Type B pancreatic cell (in vitro differentiated cells): ENCODE data around the gene NCAPH2. TPM values are rescaled to one million over a fixed set of nuclear protein-coding genes. Genes with fewer than 3 reads are reported as not detected.

Experiments
- DNase-seq: peaks from one replicate; pipeline ENCODE4 v3.0.0; 2021; ENCODE audit warnings: mixed read lengths; ENCODE audit not compliant: unreplicated experiment; ENCODE audit errors: extremely low spot score
- H3K27ac Mint-ChIP-seq: 2 replicates; pipeline ENCODE4 v1.8.0; 2021; ENCODE audit warnings: mild to moderate bottlenecking, mixed read lengths
- H3K27me3 Mint-ChIP-seq: 2 replicates; pipeline ENCODE4 v1.8.0; 2021; ENCODE audit warnings: mixed read lengths
- H3K36me3 Mint-ChIP-seq: 2 replicates; pipeline ENCODE4 v1.8.0; 2021; ENCODE audit warnings: mixed read lengths
- H3K4me1 Mint-ChIP-seq: one replicate; pipeline ENCODE4 v1.8.0; 2021; ENCODE audit warnings: mixed read lengths; ENCODE audit not compliant: unreplicated experiment
- H3K4me3 Mint-ChIP-seq: 2 replicates; pipeline ENCODE4 v1.8.0; 2021; ENCODE audit warnings: mild to moderate bottlenecking, mixed read lengths
- H3K9me3 Mint-ChIP-seq: 2 replicates; pipeline ENCODE4 v1.8.0; 2021; ENCODE audit warnings: mixed read lengths
- CTCF ChIP-seq: fragments of 200-600 bp; sonication (generic); conservative IDR thresholded peaks from 2 replicates; pipeline ENCODE4 v1.5.0; 2021; ENCODE audit warnings: antibody characterized with exemption, mild to moderate bottlenecking
- total RNA-seq: library from RNA; stranded (reverse); gene quantifications from 2 replicates; pipeline ENCODE4 v1.2.1, GENCODE V29; 2021; ENCODE audit warnings: low replicate concordance

Gene NCAPH2
- total RNA-seq, 1 donor from 2014 or later = 75.2 TPM

GRCh38 chr22:50489363-50490243, 18.4 kb upstream of the NCAPH2 start:
- DNase-seq = no peak
- Mint-ChIP-seq H3K27me3 (peaks cover 12% of the 10 kb centered on the region), H3K36me3 (no peaks in the 10 kb centered on the region), H3K4me3 (no peak overlapping the region), H3K9me3 (no peaks in the 10 kb centered on the region), H3K27ac (no peak overlapping the region), H3K4me1 (peaks cover 9% of the 10 kb centered on the region)
- no peak for TF ChIP-seq CTCF

DNA sequence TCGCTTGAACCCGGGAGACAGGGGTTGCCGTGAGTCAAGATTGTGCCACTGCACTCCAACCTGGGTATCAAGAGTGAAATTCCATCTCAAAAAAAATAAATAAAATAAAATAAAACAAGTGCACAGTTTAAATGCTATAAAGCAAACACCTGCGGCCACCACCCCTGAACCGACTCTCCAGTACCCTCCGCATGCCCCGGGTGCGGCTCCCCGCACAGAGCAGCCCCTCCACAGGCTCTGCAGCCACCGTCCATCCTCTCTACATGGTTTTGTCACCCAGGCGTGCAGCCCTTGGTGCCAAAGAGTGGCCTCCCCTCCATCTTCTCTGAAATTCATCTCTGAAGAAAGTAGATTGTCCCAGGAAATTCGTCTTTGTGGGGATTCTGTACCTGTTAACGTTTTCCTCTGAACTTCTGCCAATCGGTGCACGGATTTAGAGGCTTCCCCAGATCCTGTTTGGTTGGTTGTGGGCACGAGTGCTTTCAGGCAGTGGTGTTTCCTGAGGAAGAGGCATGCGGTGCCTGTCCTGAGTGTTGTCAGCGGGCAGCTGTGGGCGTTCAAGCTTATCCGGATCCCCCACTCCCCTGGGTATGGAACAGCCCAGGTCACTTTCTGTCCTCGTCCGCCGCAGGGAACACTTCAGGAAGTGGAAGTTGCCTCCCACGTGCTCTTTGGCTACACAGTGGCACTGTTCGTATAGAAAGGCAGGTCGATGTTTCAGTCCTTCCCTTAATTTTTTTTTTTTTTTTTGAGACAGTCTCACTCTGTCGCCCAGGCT, 17.3 kb upstream of the NCAPH2 start:
- TF ChIP-seq CTCF = no peak
- peaks cover 11% of the 10 kb centered on the region for H3K27me3 Mint-ChIP-seq
- peaks cover 9% of the 10 kb centered on the region for H3K4me1 Mint-ChIP-seq
- DNase-seq = no peak
- no peak overlapping the region for H3K4me3 Mint-ChIP-seq
- no peaks in the 10 kb centered on the region for H3K9me3 Mint-ChIP-seq
- no peak overlapping the region for H3K27ac Mint-ChIP-seq
- no peaks in the 10 kb centered on the region for H3K36me3 Mint-ChIP-seq

- no peaks in the 10 kb centered on the region for H3K36me3 Mint-ChIP-seq
- no peak for DNase-seq
- peaks cover 13% of the 10 kb centered on the region for H3K4me1 Mint-ChIP-seq
- H3K9me3 Mint-ChIP-seq = no peaks in the 10 kb centered on the region
- H3K4me3 Mint-ChIP-seq = no peak overlapping the region
- H3K27ac Mint-ChIP-seq = no peak overlapping the region
- no peak for TF ChIP-seq CTCF
- H3K27me3 Mint-ChIP-seq = no peaks in the 10 kb centered on the region
These were observed 10.9 kb upstream of the NCAPH2 start for GRCh38 chr22:50497093-50497492.

DNA sequence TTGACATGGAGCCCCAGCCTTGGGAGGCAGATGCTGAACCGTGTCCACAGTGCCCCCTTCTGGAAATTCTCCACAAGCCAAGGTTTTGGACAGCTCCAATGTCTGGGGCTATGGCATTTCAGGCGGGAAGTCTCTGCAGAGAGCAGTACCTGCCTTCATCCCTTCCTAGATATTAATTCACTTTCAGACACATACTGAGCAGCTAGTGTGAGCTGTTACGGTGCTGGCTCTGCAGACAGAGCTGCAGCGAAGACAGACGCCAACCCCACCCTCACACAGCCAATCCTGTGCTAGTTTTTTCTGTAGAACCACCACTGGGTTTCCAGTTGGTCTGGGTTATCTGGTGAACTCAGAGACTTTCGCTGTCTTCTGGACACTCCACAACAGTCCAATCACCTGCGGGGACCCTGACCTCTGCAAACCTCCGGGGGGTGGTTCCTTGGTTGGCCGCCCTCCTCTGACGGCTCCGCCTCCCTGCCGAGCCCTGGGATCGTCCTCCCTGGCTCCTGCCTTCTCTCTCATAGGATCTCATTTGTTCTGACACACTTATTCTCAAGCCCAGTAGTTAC, 9.6 kb upstream of the NCAPH2 start:
- H3K27me3 Mint-ChIP-seq = no peaks in the 10 kb centered on the region
- no peaks in the 10 kb centered on the region for H3K9me3 Mint-ChIP-seq
- peak; percentile 76 for TF ChIP-seq CTCF
- peaks cover 13% of the 10 kb centered on the region for H3K4me1 Mint-ChIP-seq
- H3K36me3 Mint-ChIP-seq = no peaks in the 10 kb centered on the region
- peak overlapping the region; percentile 30 for H3K4me3 Mint-ChIP-seq
- no peak for DNase-seq
- H3K27ac Mint-ChIP-seq = peak overlapping the region; percentile 52

DNA sequence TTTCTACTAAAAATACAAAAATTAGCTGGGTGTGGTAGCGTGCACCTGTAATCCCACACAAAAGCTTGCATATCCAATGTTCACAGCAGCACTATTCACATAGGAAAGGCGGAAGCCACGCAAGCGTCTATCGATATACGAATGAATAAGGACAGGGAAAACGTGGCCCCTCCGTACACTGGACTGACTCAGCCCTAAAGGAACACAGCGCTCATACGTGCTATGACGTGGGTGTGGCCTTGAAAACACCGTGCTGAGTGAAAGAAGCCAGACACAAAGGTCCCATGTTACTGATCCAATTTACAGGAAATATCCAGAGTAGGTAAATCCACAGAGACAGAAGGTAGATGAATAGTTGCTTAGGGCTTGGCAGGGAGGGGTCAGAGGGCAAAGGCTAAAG, 7.6 kb upstream of the NCAPH2 start:
- Mint-ChIP-seq H3K4me3 (no peak overlapping the region), H3K36me3 (no peaks in the 10 kb centered on the region), H3K27ac (no peak overlapping the region), H3K9me3 (no peaks in the 10 kb centered on the region), H3K4me1 (peaks cover 13% of the 10 kb centered on the region), H3K27me3 (no peaks in the 10 kb centered on the region)
- TF ChIP-seq CTCF = no peak
- no peak for DNase-seq
